ENCODE measurements around the gene PHACTR3.

GRCh38 chr20:59776059-59776603, 171.8 kb downstream of the PHACTR3 start:
- TF ChIP-seq CTCF (IDR thresholded peaks at IDR 0.05) (no peak), ZFX (IDR thresholded peaks at IDR 0.05; ENCODE audit: borderline replicate concordance) (no peak)
